Measurements from ENCODE around the gene SLC38A8.

DNA sequence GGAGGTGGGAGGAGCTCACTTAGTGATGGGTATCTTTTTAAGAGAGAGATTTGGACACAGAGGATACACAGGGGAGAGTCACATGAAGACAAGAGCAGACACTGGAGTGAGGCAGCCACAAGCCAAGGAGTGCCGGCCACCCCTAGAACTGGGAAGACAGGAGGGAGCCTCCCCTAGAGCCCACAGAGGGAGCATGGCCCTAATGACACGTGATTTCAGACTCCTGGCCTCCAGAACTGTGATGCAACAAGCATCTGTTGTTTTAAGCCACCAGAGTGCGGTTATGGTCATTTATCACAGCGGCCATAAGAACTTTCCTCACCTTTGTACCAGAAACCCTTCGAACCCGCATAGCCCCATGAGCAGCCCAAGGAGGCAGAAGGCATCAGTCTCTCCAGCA is 33.3 kb downstream of the SLC38A8 start:
- no peak for TF ChIP-seq CTCF (IDR thresholded peaks at IDR 0.05; ENCODE audit: low read depth, low read length, poor library complexity, severe bottlenecking)
- TF ChIP-seq EZH2phosphoT487 (IDR thresholded peaks at IDR 0.05; ENCODE audit: borderline replicate concordance, low read length): no peak

All from DOHH2 (cell line).